ENCODE data around the gene CHI3L2. TPM values are rescaled to one million over a fixed set of nuclear protein-coding genes. Genes with fewer than 3 reads are reported as not detected.

The CHI3L2 gene
- total RNA-seq, 1 donor from 2014 or later: not detected

DNA sequence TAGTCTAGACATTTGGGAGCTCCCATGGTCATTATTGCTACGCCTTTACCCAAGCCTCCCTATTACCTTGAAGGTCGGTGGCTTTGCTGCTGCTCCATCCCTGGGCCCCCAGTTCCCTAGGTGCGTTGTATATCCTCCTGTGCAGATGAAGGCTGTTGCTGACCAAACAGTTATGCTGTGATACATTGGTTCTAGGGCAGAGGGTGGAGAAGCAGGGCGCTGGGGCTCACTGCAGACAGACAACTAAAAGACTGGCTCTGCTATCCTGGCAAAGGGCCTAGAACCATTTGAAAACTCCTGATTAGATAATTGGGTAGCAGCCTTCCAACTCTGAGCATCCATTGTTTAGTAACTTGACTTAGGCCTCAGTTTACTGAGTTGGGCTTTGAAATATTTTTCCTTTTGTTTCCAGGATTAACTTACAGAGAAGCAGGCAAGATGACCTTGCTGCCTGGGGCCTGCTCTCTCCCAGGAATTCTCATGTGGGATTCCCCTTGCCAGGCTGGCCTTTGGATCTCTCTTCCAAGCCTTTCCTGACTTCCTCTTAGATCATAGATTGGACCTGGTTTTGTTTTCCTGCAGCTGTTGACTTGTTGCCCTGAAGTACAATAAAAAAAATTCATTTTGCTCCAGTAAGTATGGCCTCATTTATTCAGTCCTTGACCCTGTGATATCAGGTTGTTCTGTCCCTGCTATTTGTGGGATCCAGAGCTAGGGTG is 15.5 kb downstream of the CHI3L2 start:
- H3K27me3 Mint-ChIP-seq (ENCODE audit: unreplicated experiment): peaks cover 13% of the 10 kb centered on the region
- H3K4me1 Mint-ChIP-seq (ENCODE audit: unreplicated experiment): no peaks in the 10 kb centered on the region
- TF ChIP-seq, protein P1, sequence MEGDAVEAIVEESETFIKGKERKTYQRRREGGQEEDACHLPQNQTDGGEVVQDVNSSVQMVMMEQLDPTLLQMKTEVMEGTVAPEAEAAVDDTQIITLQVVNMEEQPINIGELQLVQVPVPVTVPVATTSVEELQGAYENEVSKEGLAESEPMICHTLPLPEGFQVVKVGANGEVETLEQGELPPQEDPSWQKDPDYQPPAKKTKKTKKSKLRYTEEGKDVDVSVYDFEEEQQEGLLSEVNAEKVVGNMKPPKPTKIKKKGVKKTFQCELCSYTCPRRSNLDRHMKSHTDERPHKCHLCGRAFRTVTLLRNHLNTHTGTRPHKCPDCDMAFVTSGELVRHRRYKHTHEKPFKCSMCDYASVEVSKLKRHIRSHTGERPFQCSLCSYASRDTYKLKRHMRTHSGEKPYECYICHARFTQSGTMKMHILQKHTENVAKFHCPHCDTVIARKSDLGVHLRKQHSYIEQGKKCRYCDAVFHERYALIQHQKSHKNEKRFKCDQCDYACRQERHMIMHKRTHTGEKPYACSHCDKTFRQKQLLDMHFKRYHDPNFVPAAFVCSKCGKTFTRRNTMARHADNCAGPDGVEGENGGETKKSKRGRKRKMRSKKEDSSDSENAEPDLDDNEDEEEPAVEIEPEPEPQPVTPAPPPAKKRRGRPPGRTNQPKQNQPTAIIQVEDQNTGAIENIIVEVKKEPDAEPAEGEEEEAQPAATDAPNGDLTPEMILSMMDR (IDR thresholded peaks at IDR 0.05): no peak
- H3K9me3 Mint-ChIP-seq (ENCODE audit: unreplicated experiment): no peaks in the 10 kb centered on the region
- no peak for DNase-seq (ENCODE audit: extremely low spot score, unreplicated experiment)
- no peak overlapping the region for H3K4me3 Mint-ChIP-seq (ENCODE audit: unreplicated experiment)
- no peaks in the 10 kb centered on the region for H3K36me3 Mint-ChIP-seq (ENCODE audit: unreplicated experiment)
- H3K27ac Mint-ChIP-seq (ENCODE audit: unreplicated experiment): no peak overlapping the region

DNA sequence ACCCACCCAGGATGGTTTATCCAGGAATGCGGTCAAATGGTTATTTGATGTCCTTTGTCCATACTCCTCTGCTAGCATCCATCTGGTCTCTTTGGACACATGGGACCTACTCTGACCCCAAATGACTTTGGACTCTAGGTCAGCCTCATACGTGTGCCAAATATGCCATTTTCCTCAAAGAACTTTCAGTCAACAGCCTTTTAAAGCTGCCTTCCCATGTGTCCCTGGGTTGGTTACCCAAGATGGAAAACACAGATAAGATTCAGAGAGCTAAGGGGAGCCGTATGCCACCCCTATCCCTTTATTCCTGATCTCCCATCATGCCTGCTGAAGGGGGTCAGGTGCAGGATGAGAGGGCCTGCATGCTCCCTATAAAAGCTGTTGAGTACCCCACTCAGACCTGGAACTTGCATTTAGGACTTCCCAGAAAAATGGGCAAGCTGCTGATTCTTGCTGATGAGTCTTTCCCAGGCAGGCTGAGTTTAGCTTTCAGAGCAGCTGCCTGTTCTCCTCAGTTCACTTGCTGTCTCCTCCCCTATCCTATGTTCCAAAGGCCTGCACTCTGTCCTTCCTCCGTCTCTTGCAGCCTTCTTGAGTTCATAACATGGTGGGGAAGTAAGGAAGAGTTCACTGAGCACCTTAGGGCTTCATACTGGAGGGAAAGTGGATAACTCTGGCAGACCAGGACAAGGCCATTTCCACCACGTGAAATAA is 19.8 kb downstream of the CHI3L2 start:
- no peak overlapping the region for H3K27ac Mint-ChIP-seq (ENCODE audit: unreplicated experiment)
- DNase-seq (ENCODE audit: extremely low spot score, unreplicated experiment): no peak
- no peaks in the 10 kb centered on the region for H3K27me3 Mint-ChIP-seq (ENCODE audit: unreplicated experiment)
- TF ChIP-seq, protein P1 (IDR thresholded peaks at IDR 0.05): no peak
- no peaks in the 10 kb centered on the region for H3K9me3 Mint-ChIP-seq (ENCODE audit: unreplicated experiment)
- H3K4me3 Mint-ChIP-seq (ENCODE audit: unreplicated experiment): no peak overlapping the region
- H3K36me3 Mint-ChIP-seq (ENCODE audit: unreplicated experiment): no peaks in the 10 kb centered on the region
- H3K4me1 Mint-ChIP-seq (ENCODE audit: unreplicated experiment): no peaks in the 10 kb centered on the region

DNA sequence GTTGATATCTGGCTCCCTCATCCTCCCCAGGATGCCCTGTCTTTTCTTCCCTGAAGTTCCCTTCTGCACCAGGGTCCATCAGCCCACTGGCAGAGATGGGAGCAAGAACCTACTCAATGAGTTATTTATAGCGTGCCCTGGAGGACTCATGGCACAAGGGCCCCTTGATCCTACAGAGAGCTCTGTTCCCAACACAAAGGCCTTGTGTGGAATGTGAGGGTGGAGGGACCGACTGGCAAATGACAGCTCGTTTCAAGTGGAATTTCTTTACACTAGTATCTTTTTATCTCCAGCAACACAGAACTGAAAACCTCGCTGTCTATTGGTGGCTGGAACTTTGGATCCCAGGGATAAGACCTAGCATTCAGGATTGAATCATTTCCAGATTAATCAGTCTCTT is 22.4 kb downstream of the CHI3L2 start:
- DNase-seq (ENCODE audit: extremely low spot score, unreplicated experiment): no peak
- TF ChIP-seq, protein P1 (IDR thresholded peaks at IDR 0.05): no peak
- no peaks in the 10 kb centered on the region for H3K9me3 Mint-ChIP-seq (ENCODE audit: unreplicated experiment)
- H3K27me3 Mint-ChIP-seq (ENCODE audit: unreplicated experiment): peaks cover under 1% of the 10 kb centered on the region
- H3K4me1 Mint-ChIP-seq (ENCODE audit: unreplicated experiment): no peaks in the 10 kb centered on the region
- H3K27ac Mint-ChIP-seq (ENCODE audit: unreplicated experiment): no peak overlapping the region
- no peak overlapping the region for H3K4me3 Mint-ChIP-seq (ENCODE audit: unreplicated experiment)
- no peaks in the 10 kb centered on the region for H3K36me3 Mint-ChIP-seq (ENCODE audit: unreplicated experiment)

DNA sequence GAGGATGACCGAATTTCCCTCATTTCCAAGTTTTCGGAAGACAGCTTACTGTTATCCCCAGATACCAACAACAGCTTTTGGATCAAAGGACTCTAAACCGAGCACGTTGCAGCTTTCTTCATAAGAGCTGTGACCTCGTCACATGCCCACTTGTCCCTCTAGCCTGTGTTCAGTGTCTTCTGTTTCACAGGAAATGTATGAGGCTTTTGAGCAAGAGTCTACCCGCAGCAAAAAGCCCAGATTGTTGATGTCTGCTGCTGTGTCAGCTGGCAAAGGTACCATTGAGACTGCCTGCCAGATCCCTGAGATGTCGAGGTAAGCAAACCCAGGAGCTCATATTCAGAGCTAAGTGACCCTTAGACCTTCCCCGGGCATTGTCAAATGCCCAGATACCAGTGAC is 24.1 kb downstream of the CHI3L2 start:
- Mint-ChIP-seq H3K9me3 (ENCODE audit: unreplicated experiment) (no peaks in the 10 kb centered on the region), H3K36me3 (ENCODE audit: unreplicated experiment) (no peaks in the 10 kb centered on the region), H3K27me3 (ENCODE audit: unreplicated experiment) (peaks cover 8% of the 10 kb centered on the region), H3K4me3 (ENCODE audit: unreplicated experiment) (no peak overlapping the region), H3K4me1 (ENCODE audit: unreplicated experiment) (no peaks in the 10 kb centered on the region), H3K27ac (ENCODE audit: unreplicated experiment) (no peak overlapping the region)
- TF ChIP-seq, protein P1 (IDR thresholded peaks at IDR 0.05): no peak
- no peak for DNase-seq (ENCODE audit: extremely low spot score, unreplicated experiment)

DNA sequence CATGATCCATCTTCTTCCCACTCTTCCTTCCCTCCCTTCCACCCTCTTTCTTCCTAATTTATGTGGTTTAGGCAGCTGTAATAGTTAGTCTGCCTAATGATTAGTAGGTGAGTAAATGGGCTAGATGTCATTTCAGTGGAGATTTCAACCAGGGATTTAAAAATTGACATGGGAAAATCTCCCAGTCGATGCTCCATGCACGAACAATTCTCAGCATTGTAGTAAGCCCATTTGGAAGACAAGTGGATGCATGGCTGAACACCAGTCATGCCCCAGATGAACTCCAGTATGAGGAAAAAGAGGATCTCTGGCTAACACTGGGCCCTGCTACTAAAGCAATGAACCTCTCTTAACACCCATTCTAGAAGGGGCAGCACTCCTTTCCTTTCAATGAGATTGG is 25.3 kb downstream of the CHI3L2 start:
- no peak overlapping the region for H3K4me3 Mint-ChIP-seq (ENCODE audit: unreplicated experiment)
- DNase-seq (ENCODE audit: extremely low spot score, unreplicated experiment): no peak
- no peak overlapping the region for H3K27ac Mint-ChIP-seq (ENCODE audit: unreplicated experiment)
- TF ChIP-seq, protein P1 (IDR thresholded peaks at IDR 0.05): no peak
- no peaks in the 10 kb centered on the region for H3K4me1 Mint-ChIP-seq (ENCODE audit: unreplicated experiment)
- peaks cover 9% of the 10 kb centered on the region for H3K27me3 Mint-ChIP-seq (ENCODE audit: unreplicated experiment)
- no peaks in the 10 kb centered on the region for H3K9me3 Mint-ChIP-seq (ENCODE audit: unreplicated experiment)
- H3K36me3 Mint-ChIP-seq (ENCODE audit: unreplicated experiment): no peaks in the 10 kb centered on the region
